DND-41 (cell line): Measurements from ENCODE around the gene CNNM2.

Experiments used
- ATAC-seq: fragments of 200-7000 bp; cut with Tn5 transposase; 3 replicates; pipeline ENCODE4 v1.9.1; 2021; ENCODE audit warnings: low read depth; ENCODE audit not compliant: insufficient read depth
- DNase-seq: peaks from one replicate; pipeline ENCODE4 v3.0.0-alpha.2; 2020
- H2AFZ ChIP-seq: 2 replicates; pipeline ENCODE4 v1.6.0; 2012; ENCODE audit warnings: low read depth, low read length
- H3K27ac ChIP-seq: 2 replicates; pipeline ENCODE4 v1.5.1; 2012; ENCODE audit warnings: low read length, inconsistent platforms
- H3K27me3 ChIP-seq: fragments of 200-600 bp; sonication (generic); 2 replicates; pipeline ENCODE4 v1.6.0; 2012; ENCODE audit warnings: low read length, mild to moderate bottlenecking, inconsistent platforms; ENCODE audit not compliant: insufficient read depth, poor library complexity
- H3K36me3 ChIP-seq: 2 replicates; pipeline ENCODE4 v1.5.1; 2012; ENCODE audit warnings: low read length, inconsistent platforms; ENCODE audit not compliant: insufficient read depth
- H3K4me1 ChIP-seq: 2 replicates; pipeline ENCODE4 v1.5.1; 2012; ENCODE audit warnings: mild to moderate bottlenecking, low read length; ENCODE audit not compliant: insufficient read depth
- H3K4me2 ChIP-seq: 2 replicates; pipeline ENCODE4 v1.6.0; 2012; ENCODE audit warnings: mild to moderate bottlenecking, moderate library complexity, low read length, inconsistent platforms; ENCODE audit not compliant: insufficient read depth
- H3K4me3 ChIP-seq, 2 experiments: fragments of 200-600 bp in 1 of 2; shearing (Covaris generic) in 1 of 2; 2 replicates each; pipeline ENCODE4 v1.5.1; 2012 to 2016; ENCODE audit warnings: inconsistent platforms in 2 of 2, low read length in 2 of 2, mild to moderate bottlenecking in 2 of 2, low read depth in 1 of 2, moderate library complexity in 1 of 2
- H3K79me2 ChIP-seq: 2 replicates; pipeline ENCODE4 v1.6.0; 2012; ENCODE audit warnings: low read length, inconsistent platforms; ENCODE audit not compliant: insufficient read depth
- H3K9ac ChIP-seq: 2 replicates; pipeline ENCODE4 v1.6.0; 2012; ENCODE audit warnings: low read depth, mild to moderate bottlenecking, inconsistent platforms, low read length, moderate library complexity
- H3K9me3 ChIP-seq: 2 replicates; pipeline ENCODE4 v1.5.1; 2012; ENCODE audit warnings: low read length, moderate library complexity, mild to moderate bottlenecking, inconsistent platforms; ENCODE audit not compliant: insufficient read depth, severe bottlenecking
- H4K20me1 ChIP-seq: 2 replicates; pipeline ENCODE4 v1.6.0; 2012; ENCODE audit warnings: low read length; ENCODE audit not compliant: insufficient read depth
- EZH2 ChIP-seq: IDR thresholded peaks from 3 replicates; pipeline ENCODE4 v1.6.1; 2012; ENCODE audit warnings: borderline replicate concordance, low read depth, mild to moderate bottlenecking, moderate library complexity, low read length, inconsistent platforms; ENCODE audit not compliant: severe bottlenecking
- TF ChIP-seq, protein P1 (sequence below): IDR thresholded peaks from 2 replicates; pipeline ENCODE4 v1.5.1; 2012; ENCODE audit warnings: borderline replicate concordance, low read length, moderate library complexity, mild to moderate bottlenecking; ENCODE audit not compliant: poor library complexity, severe bottlenecking; ENCODE audit errors: extremely low read depth

Gene CNNM2

GRCh38 chr10:103058034-103058433, 139.9 kb downstream of the CNNM2 start:
- Histone ChIP-seq H4K20me1 (no peaks in the 10 kb centered on the region), H3K9me3 (no peaks in the 10 kb centered on the region), H3K9ac (no peak overlapping the region), H3K4me2 (no peak overlapping the region), H3K79me2 (no peaks in the 10 kb centered on the region), H2AFZ (no peak overlapping the region), H3K4me3 (no peak overlapping the region), H3K36me3 (no peaks in the 10 kb centered on the region; the same call in 1 of the 2 replicates), H3K4me1 (peaks cover 22% of the 10 kb centered on the region), H3K27me3 (no peaks in the 10 kb centered on the region), H3K27ac (no peak overlapping the region)
- no peak for DNase-seq
- ATAC-seq = no peak
- TF ChIP-seq EZH2 = no peak
- TF ChIP-seq, protein P1, sequence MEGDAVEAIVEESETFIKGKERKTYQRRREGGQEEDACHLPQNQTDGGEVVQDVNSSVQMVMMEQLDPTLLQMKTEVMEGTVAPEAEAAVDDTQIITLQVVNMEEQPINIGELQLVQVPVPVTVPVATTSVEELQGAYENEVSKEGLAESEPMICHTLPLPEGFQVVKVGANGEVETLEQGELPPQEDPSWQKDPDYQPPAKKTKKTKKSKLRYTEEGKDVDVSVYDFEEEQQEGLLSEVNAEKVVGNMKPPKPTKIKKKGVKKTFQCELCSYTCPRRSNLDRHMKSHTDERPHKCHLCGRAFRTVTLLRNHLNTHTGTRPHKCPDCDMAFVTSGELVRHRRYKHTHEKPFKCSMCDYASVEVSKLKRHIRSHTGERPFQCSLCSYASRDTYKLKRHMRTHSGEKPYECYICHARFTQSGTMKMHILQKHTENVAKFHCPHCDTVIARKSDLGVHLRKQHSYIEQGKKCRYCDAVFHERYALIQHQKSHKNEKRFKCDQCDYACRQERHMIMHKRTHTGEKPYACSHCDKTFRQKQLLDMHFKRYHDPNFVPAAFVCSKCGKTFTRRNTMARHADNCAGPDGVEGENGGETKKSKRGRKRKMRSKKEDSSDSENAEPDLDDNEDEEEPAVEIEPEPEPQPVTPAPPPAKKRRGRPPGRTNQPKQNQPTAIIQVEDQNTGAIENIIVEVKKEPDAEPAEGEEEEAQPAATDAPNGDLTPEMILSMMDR = no peak

DNA sequence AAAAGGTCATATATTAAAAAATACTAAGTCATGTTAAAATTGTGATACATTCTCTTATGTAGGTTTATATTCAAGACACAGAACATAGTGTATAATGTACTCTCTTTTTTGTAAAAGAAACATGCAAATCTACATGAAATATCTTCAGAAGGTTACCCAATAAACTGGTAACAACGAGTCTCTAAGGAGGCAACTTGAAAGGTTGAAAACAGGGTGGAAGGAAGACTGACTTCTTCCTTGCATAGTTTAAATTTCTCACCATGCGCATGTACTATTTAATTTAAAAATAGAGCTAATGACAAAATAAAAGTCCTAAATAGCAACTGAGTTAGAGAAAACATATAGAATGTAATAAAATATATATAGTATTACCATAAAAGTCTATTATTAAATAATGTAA, 142.5 kb downstream of the CNNM2 start:
- no peak overlapping the region for H3K27ac ChIP-seq
- no peaks in the 10 kb centered on the region for H3K9me3 ChIP-seq
- H2AFZ ChIP-seq = no peak overlapping the region
- H3K4me2 ChIP-seq = no peak overlapping the region
- H3K9ac ChIP-seq = no peak overlapping the region
- H3K4me1 ChIP-seq = no peaks in the 10 kb centered on the region
- no peaks in the 10 kb centered on the region for H3K36me3 ChIP-seq
- ATAC-seq = no peak
- TF ChIP-seq, protein P1 = no peak
- no peak for TF ChIP-seq EZH2
- H3K4me3 ChIP-seq = no peak overlapping the region
- no peaks in the 10 kb centered on the region for H4K20me1 ChIP-seq
- H3K27me3 ChIP-seq = no peaks in the 10 kb centered on the region
- H3K79me2 ChIP-seq = no peaks in the 10 kb centered on the region
- DNase-seq = no peak

- H3K9me3 ChIP-seq = no peaks in the 10 kb centered on the region
- no peak for ATAC-seq
- H3K4me2 ChIP-seq = no peak overlapping the region
- no peak overlapping the region for H3K27ac ChIP-seq
- TF ChIP-seq EZH2 = no peak
- TF ChIP-seq, protein P1 = no peak
- H3K4me1 ChIP-seq = no peaks in the 10 kb centered on the region
- no peaks in the 10 kb centered on the region for H4K20me1 ChIP-seq
- H3K9ac ChIP-seq = no peak overlapping the region
- no peak overlapping the region for H2AFZ ChIP-seq
- no peaks in the 10 kb centered on the region for H3K36me3 ChIP-seq
- H3K4me3 ChIP-seq = no peak overlapping the region
- no peaks in the 10 kb centered on the region for H3K27me3 ChIP-seq
- DNase-seq = no peak
- H3K79me2 ChIP-seq = no peaks in the 10 kb centered on the region
Observed at GRCh38 chr10:103062854-103063590, 144.9 kb downstream of the CNNM2 start.
